CD14-positive monocyte (primary cell): ENCODE measurements around the gene SCAP. TPM values are rescaled to one million over a fixed set of nuclear protein-coding genes. Genes with fewer than 3 reads are reported as not detected.

Experiments used
- DNase-seq, 3 donors: peaks; one replicate each; pipeline ENCODE4 v3.0.0-alpha.2; 2011 to 2022
- H2AFZ ChIP-seq: 2 replicates; pipeline ENCODE4 v1.6.0; 2012; ENCODE audit warnings: mild to moderate bottlenecking, low read depth, low read length, inconsistent platforms; ENCODE audit not compliant: insufficient read depth, poor library complexity, severe bottlenecking
- H3K27ac ChIP-seq, 2 donors: 1 replicate in 1 of 2; 2 replicates in 1 of 2; pipeline ENCODE4 v1.5.1; 2012 to 2013; ENCODE audit warnings: low read length in 2 of 2, control low read depth in 1 of 2, inconsistent platforms in 1 of 2, low read depth in 1 of 2, mild to moderate bottlenecking in 1 of 2
- H3K27me3 ChIP-seq, 2 donors: one replicate each; pipeline versions ENCODE4 v1.6.0 to v1.6.1; 2011 to 2013; ENCODE audit warnings: low read length in 2 of 2; ENCODE audit not compliant: control insufficient read depth in 2 of 2, insufficient read depth in 2 of 2
- H3K36me3 ChIP-seq, 2 donors: replicated peaks in 1 of 2; 1 replicate in 1 of 2; 2 replicates in 1 of 2; pipeline versions ENCODE4 v1.5.1 to v1.6.1; 2012 to 2013; ENCODE audit warnings: low read length in 2 of 2, control low read depth in 1 of 2, inconsistent platforms in 1 of 2, mild to moderate bottlenecking in 1 of 2; ENCODE audit not compliant: insufficient read depth in 2 of 2, control insufficient read depth in 1 of 2
- H3K4me1 ChIP-seq, 2 donors: 1 replicate in 1 of 2; 2 replicates in 1 of 2; pipeline versions ENCODE4 v1.5.1 to v1.6.1; 2012 to 2013; ENCODE audit warnings: low read length in 2 of 2, control low read depth in 1 of 2, inconsistent platforms in 1 of 2, mild to moderate bottlenecking in 1 of 2, moderate library complexity in 1 of 2; ENCODE audit not compliant: insufficient read depth in 2 of 2, control insufficient read depth in 1 of 2
- H3K4me2 ChIP-seq: replicated peaks from 2 replicates; pipeline ENCODE3; 2012; ENCODE audit warnings: low read length, moderate library complexity, mild to moderate bottlenecking; ENCODE audit not compliant: poor library complexity, severe bottlenecking; ENCODE audit errors: extremely low read depth
- H3K4me3 ChIP-seq, 3 experiments: fragments of 200-600 bp in 1 of 3; sonication (generic) in 1 of 3; replicated peaks in 1 of 3; 1 replicate in 2 of 3; 2 replicates in 1 of 3; pipeline ENCODE4 v1.5.1; 2011 to 2013; ENCODE audit warnings: low read length in 3 of 3, mild to moderate bottlenecking in 3 of 3, control low read depth in 2 of 3, low read depth in 2 of 3, inconsistent platforms in 1 of 3, moderate library complexity in 1 of 3
- H3K79me2 ChIP-seq: 2 replicates; pipeline ENCODE4 v1.6.0; 2012; ENCODE audit warnings: mild to moderate bottlenecking, control low read depth, inconsistent platforms, low read length, moderate library complexity; ENCODE audit not compliant: insufficient read depth
- H3K9ac ChIP-seq: 2 replicates; pipeline ENCODE4 v1.6.0; 2017; ENCODE audit warnings: low read length, mild to moderate bottlenecking; ENCODE audit not compliant: insufficient read depth, poor library complexity, severe bottlenecking
- H3K9me3 ChIP-seq, 2 donors: replicated peaks in 1 of 2; 1 replicate in 1 of 2; 2 replicates in 1 of 2; pipeline versions ENCODE4 v1.5.1 to v1.6.1; 2012 to 2013; ENCODE audit warnings: low read length in 2 of 2, control low read depth in 1 of 2; ENCODE audit not compliant: control insufficient read depth in 1 of 2, insufficient read depth in 1 of 2
- H4K20me1 ChIP-seq: 2 replicates; pipeline ENCODE4 v1.6.0; 2012; ENCODE audit warnings: mild to moderate bottlenecking, low read length, control low read depth, moderate library complexity; ENCODE audit not compliant: insufficient read depth
- H3K27ac Mint-ChIP-seq, 7 donors: one replicate each; pipeline ENCODE4 v1.8.0; 2020; ENCODE audit warnings: mild to moderate bottlenecking in 7 of 7, mixed read lengths in 7 of 7, moderate library complexity in 6 of 7, inconsistent platforms in 2 of 7
- H3K27me3 Mint-ChIP-seq, 3 donors: one replicate each; pipeline ENCODE4 v1.8.0; 2021 to 2022; ENCODE audit warnings: low read depth in 3 of 3, mild to moderate bottlenecking in 3 of 3, mixed read lengths in 3 of 3, moderate library complexity in 3 of 3, inconsistent platforms in 1 of 3
- H3K36me3 Mint-ChIP-seq, 2 donors: one replicate each; pipeline ENCODE4 v1.8.0; 2020; ENCODE audit warnings: mixed read lengths in 2 of 2, inconsistent platforms in 1 of 2, mild to moderate bottlenecking in 1 of 2
- H3K4me1 Mint-ChIP-seq: one replicate; pipeline ENCODE4 v1.8.0; 2020; ENCODE audit warnings: mild to moderate bottlenecking, mixed read lengths
- H3K4me3 Mint-ChIP-seq, 2 donors: one replicate each; pipeline ENCODE4 v1.8.0; 2020; ENCODE audit warnings: mild to moderate bottlenecking in 2 of 2, mixed read lengths in 2 of 2, moderate library complexity in 1 of 2
- H3K9me3 Mint-ChIP-seq, 7 donors: one replicate each; pipeline ENCODE4 v1.8.0; 2020 to 2022; ENCODE audit warnings: mixed read lengths in 7 of 7, mild to moderate bottlenecking in 6 of 7, moderate library complexity in 6 of 7, inconsistent platforms in 2 of 7
- WGBS: methylation state at CpG from one replicate; pipeline ENCODE4 v1.1.5; 2013; ENCODE audit warnings: missing lambda C conversion rate; ENCODE audit not compliant: insufficient coverage; 5-methylcytosine and 5-hydroxymethylcytosine counted together
- intact Hi-C, 2 donors: fragments of 100-400 bp; cut with micrococcal nuclease; formaldehyde crosslinking; loops; one replicate each; pipeline versions ENCODE4 v1.15.0 to v1.15.1; 2023
- polyA plus RNA-seq, 3 donors: library from polyadenylated mRNA; depleted of rRNA in 1 of 3; unstranded in 2 of 3; stranded (reverse) in 1 of 3; fragments of 300-500 nt in 2 of 3; fragments of >200 nt in 1 of 3; fragmentation: Illumina TruSeq in 2 of 3; gene quantifications; 1 replicate in 2 of 3; 2 replicates in 1 of 3; pipeline ENCODE4 v1.2.3, GENCODE V29; 2012 to 2021
- TF ChIP-seq, protein P1 (sequence below): fragments of 200-600 bp; IDR thresholded peaks from one replicate; pipeline ENCODE4 v1.8.0; 2022; ENCODE audit warnings: antibody characterized with exemption, mild to moderate bottlenecking

Gene SCAP
- polyA plus RNA-seq, 3 donors = 26.3 to 27.8 (median 27.7) TPM

DNA sequence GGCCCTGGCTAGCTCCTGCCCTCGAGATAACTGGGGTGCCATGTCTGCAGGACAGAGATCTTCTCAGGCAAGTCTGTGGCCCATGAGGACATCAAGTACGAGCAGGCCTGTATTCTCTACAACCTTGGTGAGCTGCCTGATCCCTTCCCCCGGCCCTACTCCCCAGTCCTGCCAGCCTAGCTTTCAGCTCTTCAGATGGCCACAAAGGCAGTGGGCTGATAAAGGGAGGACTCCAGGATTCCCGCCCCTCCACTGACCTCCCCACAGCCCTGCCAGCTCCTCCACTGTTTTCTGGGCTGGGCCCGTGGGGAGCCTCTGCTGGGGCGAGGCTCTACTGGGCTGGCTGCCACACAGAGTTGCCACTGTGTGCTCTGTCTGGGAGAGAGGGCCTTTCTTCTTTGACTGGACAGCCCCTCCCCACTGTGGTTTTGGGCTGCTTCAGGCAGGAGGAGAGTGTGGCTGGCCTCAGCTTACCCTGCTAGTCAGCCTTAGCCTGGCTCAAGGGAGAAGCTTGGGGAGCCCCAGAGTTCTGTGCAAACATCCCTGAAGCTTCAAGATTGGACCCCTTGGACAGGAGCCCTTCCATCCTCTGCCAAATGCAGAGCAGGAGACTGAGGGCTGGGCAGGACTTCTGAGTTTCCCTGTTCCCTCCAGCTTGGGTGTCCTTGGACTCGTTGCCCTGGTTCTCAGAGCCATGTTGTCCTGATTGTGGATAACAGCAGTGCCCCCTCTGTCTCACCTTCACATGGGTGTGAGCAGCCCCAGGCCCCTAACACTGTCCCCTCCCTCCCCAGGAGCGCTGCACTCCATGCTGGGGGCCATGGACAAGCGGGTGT lies 70.6 kb downstream of the SCAP start:
- Histone ChIP-seq H3K4me2 (no peak overlapping the region), H3K27ac (no peak overlapping the region), H3K9me3 (no peaks in the 10 kb centered on the region), H3K36me3 (peaks cover 59 to 84% of the 10 kb centered on the region in 2 donors), H2AFZ (no peak overlapping the region), H3K9ac (no peak overlapping the region), H3K4me1 (peaks cover 9 to 12% of the 10 kb centered on the region in 2 donors), H3K4me3 (no peak overlapping the region), H4K20me1 (peaks cover 61% of the 10 kb centered on the region), H3K79me2 (peaks cover 14% of the 10 kb centered on the region), H3K27me3 (no peaks in the 10 kb centered on the region)
- TF ChIP-seq, protein P1, sequence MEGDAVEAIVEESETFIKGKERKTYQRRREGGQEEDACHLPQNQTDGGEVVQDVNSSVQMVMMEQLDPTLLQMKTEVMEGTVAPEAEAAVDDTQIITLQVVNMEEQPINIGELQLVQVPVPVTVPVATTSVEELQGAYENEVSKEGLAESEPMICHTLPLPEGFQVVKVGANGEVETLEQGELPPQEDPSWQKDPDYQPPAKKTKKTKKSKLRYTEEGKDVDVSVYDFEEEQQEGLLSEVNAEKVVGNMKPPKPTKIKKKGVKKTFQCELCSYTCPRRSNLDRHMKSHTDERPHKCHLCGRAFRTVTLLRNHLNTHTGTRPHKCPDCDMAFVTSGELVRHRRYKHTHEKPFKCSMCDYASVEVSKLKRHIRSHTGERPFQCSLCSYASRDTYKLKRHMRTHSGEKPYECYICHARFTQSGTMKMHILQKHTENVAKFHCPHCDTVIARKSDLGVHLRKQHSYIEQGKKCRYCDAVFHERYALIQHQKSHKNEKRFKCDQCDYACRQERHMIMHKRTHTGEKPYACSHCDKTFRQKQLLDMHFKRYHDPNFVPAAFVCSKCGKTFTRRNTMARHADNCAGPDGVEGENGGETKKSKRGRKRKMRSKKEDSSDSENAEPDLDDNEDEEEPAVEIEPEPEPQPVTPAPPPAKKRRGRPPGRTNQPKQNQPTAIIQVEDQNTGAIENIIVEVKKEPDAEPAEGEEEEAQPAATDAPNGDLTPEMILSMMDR = no peak
- Mint-ChIP-seq H3K4me1 (peaks cover 12% of the 10 kb centered on the region), H3K36me3 (peaks cover 46 to 74% of the 10 kb centered on the region in 2 donors), H3K27ac (peak overlapping the region in 1 of 7 donors; percentile 68), H3K9me3 (peaks cover 0 to 3% (median 0%) of the 10 kb centered on the region in 7 donors), H3K4me3 (no peak overlapping the region), H3K27me3 (peaks cover 0 to 1% (median 0%) of the 10 kb centered on the region in 3 donors)
- WGBS = 95% methylated on average over 2 of the region's 9 CpGs
- DNase-seq = no peak
- intact Hi-C loops = no loop called here

GRCh38 chr3:47404431-47404876 lies 71.3 kb downstream of the SCAP start:
- H3K36me3 Mint-ChIP-seq = peaks cover 50 to 73% of the 10 kb centered on the region in 2 donors
- 87% methylated on average over 3 of the region's 13 CpGs for WGBS
- no peaks in the 10 kb centered on the region for H3K27me3 ChIP-seq
- TF ChIP-seq, protein P1 = no peak
- peaks cover 9 to 12% of the 10 kb centered on the region in 2 donors for H3K4me1 ChIP-seq
- H3K36me3 ChIP-seq = peaks cover 55 to 84% of the 10 kb centered on the region in 2 donors
- peaks cover 0 to 3% (median 0%) of the 10 kb centered on the region in 7 donors for H3K9me3 Mint-ChIP-seq
- H3K27me3 Mint-ChIP-seq = peaks cover 0 to 1% (median 0%) of the 10 kb centered on the region in 3 donors
- no peaks in the 10 kb centered on the region for H3K9me3 ChIP-seq
- intact Hi-C loops = no loop called here
- no peak overlapping the region for H3K4me2 ChIP-seq
- H3K27ac ChIP-seq = no peak overlapping the region
- no peak overlapping the region for H3K27ac Mint-ChIP-seq
- no peak overlapping the region for H3K9ac ChIP-seq
- no peak overlapping the region for H3K4me3 ChIP-seq
- peaks cover 22% of the 10 kb centered on the region for H3K79me2 ChIP-seq
- H3K4me3 Mint-ChIP-seq = no peak overlapping the region
- H4K20me1 ChIP-seq = peaks cover 69% of the 10 kb centered on the region
- no peak for DNase-seq
- H3K4me1 Mint-ChIP-seq = peaks cover 12% of the 10 kb centered on the region
- H2AFZ ChIP-seq = no peak overlapping the region
